Right kidney (tissue), 9 donors: ENCODE data around the gene CLSTN2.
A peak's percentile ranks its signal among the peaks of the same experiment; 100 is the strongest.

Experiments used
- DNase-seq: peaks from one replicate; pipeline ENCODE4 v3.0.0-alpha.2; 2016
- long read RNA-seq, 8 donors: transcript quantifications; one replicate each; lab custom pipeline, GENCODE V29; 2026

CLSTN2 gene
- long read RNA-seq, donor 1: 0 reads
- long read RNA-seq, donor 2: 0 reads
- long read RNA-seq, donor 3: 0 reads
- long read RNA-seq, donor 4: 0 reads
- long read RNA-seq, donor 5: 0 reads
- long read RNA-seq, donor 6: 0 reads
- long read RNA-seq, donor 7: 0 reads
- long read RNA-seq, donor 8: 0 reads

GRCh38 chr3:139935016-139935865 is at the start of gene CLSTN2:
CLSTN2 (plus strand) TSS chr3:139935185.
- peak; percentile 81 for DNase-seq

GRCh38 chr3:139887431-139887830 is 47.6 kb upstream of the CLSTN2 start:
- DNase-seq: no peak

- no peak for DNase-seq
Observed at GRCh38 chr3:139888561-139889140, 46.3 kb upstream of the CLSTN2 start.

GRCh38 chr3:139893267-139893962 is 41.6 kb upstream of the CLSTN2 start:
- no peak for DNase-seq

GRCh38 chr3:139893963-139894642 is 40.9 kb upstream of the CLSTN2 start:
- DNase-seq: no peak

- DNase-seq: no peak
Observed at GRCh38 chr3:139894643-139894989, 40.4 kb upstream of the CLSTN2 start.

- no peak for DNase-seq
Observed at GRCh38 chr3:139897759-139898158, 37.2 kb upstream of the CLSTN2 start.

- no peak for DNase-seq
Observed at GRCh38 chr3:139906418-139906817, 28.6 kb upstream of the CLSTN2 start.

GRCh38 chr3:139909811-139910210 is 25.2 kb upstream of the CLSTN2 start:
- no peak for DNase-seq

- DNase-seq: no peak
Observed at GRCh38 chr3:139916271-139916670, 18.7 kb upstream of the CLSTN2 start.

- no peak for DNase-seq
Observed at GRCh38 chr3:139917226-139917785, 17.7 kb upstream of the CLSTN2 start.

- no peak for DNase-seq
Observed at GRCh38 chr3:139928708-139929505, 6.1 kb upstream of the CLSTN2 start.

- DNase-seq: no peak
Observed at GRCh38 chr3:139930211-139930610, 4.8 kb upstream of the CLSTN2 start.

GRCh38 chr3:139933766-139934165 is 1.2 kb upstream of the CLSTN2 start:
- no peak for DNase-seq

GRCh38 chr3:139934613-139935015 is 371 bp upstream of the CLSTN2 start:
- peak; percentile 69 for DNase-seq

GRCh38 chr3:139935866-139936817 is 1.2 kb downstream of the CLSTN2 start:
- DNase-seq: peak; percentile 21

GRCh38 chr3:139937674-139938279 is 2.8 kb downstream of the CLSTN2 start:
- DNase-seq: peak; percentile 32

- no peak for DNase-seq
Observed at GRCh38 chr3:139939681-139940190, 4.8 kb downstream of the CLSTN2 start.

- DNase-seq: no peak
Observed at GRCh38 chr3:139940622-139941021, 5.6 kb downstream of the CLSTN2 start.
